ES-I3 (cell line): Measurements from ENCODE around the gene PTCH2.

Experiments used
- H3K36me3 ChIP-seq: 2 replicates; pipeline ENCODE4 v1.6.1; 2013; ENCODE audit warnings: mild to moderate bottlenecking, low read length, control low read depth, moderate library complexity; ENCODE audit not compliant: insufficient read depth
- H3K4me1 ChIP-seq: 2 replicates; pipeline ENCODE4 v1.6.1; 2013; ENCODE audit warnings: mild to moderate bottlenecking, control low read depth, low read length; ENCODE audit not compliant: insufficient read depth
- H3K9ac ChIP-seq: 2 replicates; pipeline ENCODE4 v1.6.1; 2013; ENCODE audit warnings: low read depth, mild to moderate bottlenecking, low read length, moderate library complexity
- H3K9me3 ChIP-seq: 2 replicates; pipeline ENCODE4 v1.6.1; 2013; ENCODE audit warnings: mild to moderate bottlenecking, low read length, moderate library complexity; ENCODE audit not compliant: control insufficient read depth, insufficient read depth

PTCH2 gene, protein sequence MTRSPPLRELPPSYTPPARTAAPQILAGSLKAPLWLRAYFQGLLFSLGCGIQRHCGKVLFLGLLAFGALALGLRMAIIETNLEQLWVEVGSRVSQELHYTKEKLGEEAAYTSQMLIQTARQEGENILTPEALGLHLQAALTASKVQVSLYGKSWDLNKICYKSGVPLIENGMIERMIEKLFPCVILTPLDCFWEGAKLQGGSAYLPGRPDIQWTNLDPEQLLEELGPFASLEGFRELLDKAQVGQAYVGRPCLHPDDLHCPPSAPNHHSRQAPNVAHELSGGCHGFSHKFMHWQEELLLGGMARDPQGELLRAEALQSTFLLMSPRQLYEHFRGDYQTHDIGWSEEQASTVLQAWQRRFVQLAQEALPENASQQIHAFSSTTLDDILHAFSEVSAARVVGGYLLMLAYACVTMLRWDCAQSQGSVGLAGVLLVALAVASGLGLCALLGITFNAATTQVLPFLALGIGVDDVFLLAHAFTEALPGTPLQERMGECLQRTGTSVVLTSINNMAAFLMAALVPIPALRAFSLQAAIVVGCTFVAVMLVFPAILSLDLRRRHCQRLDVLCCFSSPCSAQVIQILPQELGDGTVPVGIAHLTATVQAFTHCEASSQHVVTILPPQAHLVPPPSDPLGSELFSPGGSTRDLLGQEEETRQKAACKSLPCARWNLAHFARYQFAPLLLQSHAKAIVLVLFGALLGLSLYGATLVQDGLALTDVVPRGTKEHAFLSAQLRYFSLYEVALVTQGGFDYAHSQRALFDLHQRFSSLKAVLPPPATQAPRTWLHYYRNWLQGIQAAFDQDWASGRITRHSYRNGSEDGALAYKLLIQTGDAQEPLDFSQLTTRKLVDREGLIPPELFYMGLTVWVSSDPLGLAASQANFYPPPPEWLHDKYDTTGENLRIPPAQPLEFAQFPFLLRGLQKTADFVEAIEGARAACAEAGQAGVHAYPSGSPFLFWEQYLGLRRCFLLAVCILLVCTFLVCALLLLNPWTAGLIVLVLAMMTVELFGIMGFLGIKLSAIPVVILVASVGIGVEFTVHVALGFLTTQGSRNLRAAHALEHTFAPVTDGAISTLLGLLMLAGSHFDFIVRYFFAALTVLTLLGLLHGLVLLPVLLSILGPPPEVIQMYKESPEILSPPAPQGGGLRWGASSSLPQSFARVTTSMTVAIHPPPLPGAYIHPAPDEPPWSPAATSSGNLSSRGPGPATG

DNA sequence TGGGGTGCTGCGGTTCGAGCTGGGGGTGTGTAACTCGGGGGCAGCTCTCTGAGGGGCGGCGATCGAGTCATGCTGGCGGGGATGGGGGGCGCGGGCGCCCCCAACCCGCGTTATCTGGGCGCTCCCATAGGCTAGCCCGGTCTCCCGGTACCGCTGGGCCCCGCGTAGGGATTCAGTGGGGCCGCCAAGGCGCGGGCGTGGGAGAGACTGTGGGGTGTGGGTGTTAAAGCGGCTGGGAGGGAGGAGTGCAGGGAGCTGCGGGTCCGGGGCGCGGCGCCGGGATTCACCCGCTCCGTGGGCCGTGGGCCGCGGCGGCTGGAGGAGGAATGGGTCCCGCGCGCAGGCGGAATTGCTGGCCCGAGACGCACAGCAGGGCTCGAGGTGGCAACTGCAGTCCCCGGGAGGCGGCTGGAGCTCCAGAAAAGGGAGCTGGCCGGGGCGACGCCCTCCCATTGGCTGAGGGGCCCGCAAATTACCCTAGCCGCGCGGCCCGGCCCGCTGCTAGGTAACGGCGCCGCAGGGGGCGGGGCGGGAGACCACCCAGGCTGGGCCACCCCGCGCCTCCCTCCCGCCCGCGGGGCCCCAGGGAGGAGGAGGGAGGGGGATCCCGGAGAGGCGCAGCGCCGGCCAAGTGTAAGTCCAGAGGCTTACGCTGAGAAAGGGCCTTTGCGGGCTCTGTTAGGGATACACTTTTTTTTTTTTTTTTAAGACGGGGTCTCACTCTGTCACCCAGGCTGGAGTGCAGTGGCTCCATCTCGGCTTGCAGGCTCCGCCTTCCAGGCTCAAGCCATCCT lies at the start of gene PTCH2:
Gene PTCH2 (minus strand): TSS at position 392 of the 794 bp plus-strand sequence. CDS start 321 bp downstream, at position 71.
- H3K9ac ChIP-seq: peak within 1 kb of the TSS; percentile 73
- H3K4me1 ChIP-seq: peaks cover 6% of the 10 kb centered on the region; the same call in 1 of the 2 replicates
- no peaks in the 10 kb centered on the region for H3K9me3 ChIP-seq
- H3K36me3 ChIP-seq: no peaks in the 10 kb centered on the region

DNA sequence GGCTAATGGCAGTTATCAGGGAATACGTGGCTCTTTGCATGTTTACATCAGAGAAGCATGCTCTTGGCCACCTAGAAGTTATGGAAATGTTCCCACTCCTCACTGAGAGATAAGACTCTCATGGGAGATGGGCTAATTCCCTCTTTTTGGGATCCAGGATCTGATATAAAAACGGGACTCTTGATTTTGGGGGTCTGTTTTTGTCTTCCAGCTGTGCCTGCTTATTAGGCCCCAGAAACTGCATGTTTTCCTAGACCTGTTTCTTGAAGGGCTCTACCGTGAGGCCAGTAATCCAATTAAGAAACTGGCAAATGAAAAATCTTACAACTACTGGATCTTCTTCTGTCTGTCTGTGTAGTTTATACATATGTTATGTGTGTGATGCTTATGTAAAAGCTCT lies 47.0 kb upstream of the PTCH2 start:
- Histone ChIP-seq H3K9me3 (peaks cover 21% of the 10 kb centered on the region), H3K4me1 (no peaks in the 10 kb centered on the region), H3K9ac (no peak overlapping the region), H3K36me3 (no peaks in the 10 kb centered on the region; the same call in 1 of the 2 replicates)

DNA sequence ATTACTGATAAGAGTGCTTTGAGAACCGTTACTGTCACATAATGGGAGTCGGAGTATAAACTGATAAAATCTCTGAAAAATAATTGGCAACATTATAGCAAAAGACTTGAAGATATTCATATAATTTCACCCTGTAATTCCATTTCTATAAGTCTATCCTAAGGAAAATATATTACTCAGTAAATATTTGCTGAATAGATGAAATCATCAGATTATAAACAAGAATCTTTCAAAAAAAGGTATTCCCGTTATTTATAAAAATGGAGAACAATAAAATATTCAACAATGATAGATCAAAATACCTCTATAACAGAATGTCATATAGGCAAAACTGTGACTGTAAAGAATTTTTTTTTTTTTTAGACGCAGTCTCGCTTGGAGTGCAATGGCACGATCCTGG lies 42.4 kb upstream of the PTCH2 start:
- Histone ChIP-seq H3K9ac (no peak overlapping the region), H3K9me3 (peaks cover 19% of the 10 kb centered on the region), H3K4me1 (no peaks in the 10 kb centered on the region), H3K36me3 (no peaks in the 10 kb centered on the region)

DNA sequence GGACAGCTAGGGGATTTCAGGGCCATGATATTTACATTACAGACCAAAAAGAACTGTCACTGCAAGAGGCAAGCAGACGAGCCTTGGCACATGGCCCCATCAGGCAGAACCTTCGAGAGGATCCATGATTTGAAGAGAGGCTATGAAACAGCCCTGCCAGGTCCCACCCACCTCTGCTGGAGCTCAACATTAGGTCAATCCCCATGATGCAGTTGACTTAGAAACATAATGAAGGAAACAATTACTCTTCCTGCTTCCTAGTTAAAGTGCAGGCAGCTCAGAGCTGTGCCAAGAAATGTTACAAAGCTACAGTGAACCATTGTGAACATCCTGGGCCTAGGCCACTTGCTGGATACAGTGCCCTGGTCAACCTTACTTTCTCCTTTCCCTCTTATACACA lies 41.7 kb upstream of the PTCH2 start:
- Histone ChIP-seq H3K9me3 (peaks cover 19% of the 10 kb centered on the region), H3K9ac (no peak overlapping the region), H3K4me1 (no peaks in the 10 kb centered on the region), H3K36me3 (no peaks in the 10 kb centered on the region)

DNA sequence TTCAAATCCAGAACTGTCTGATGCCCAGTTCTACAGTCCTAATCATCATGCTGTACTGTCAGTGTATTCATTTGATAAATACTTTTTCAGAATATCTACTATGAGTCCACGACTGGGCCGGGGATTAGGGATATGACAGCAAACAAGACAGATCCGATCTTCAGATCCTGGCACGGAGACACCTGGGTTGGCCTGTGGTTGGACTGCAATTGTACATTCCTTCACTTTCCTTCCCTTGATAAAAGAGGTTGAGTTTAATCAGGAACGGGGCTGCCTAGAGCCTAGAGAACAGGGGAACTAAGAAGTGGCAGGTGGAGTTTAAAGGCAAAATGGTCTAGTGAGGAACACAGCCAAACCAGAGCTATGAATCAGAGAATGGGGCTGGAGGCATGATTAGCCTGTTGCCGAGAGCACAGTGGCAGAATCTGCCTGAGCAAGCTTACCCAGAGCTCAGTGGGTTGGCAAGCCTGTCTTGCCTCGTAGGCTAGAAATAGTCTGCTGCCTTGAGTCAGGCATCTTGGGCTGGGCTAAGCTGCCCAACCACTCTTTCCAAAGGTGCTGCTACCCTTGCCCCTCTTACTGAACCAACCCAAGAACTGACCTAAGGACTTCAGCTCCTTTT lies 38.1 kb upstream of the PTCH2 start:
- H3K36me3 ChIP-seq: peaks cover 5% of the 10 kb centered on the region; the same call in 1 of the 2 replicates
- peaks cover 5% of the 10 kb centered on the region; the same call in 1 of the 2 replicates for H3K9me3 ChIP-seq
- H3K4me1 ChIP-seq: no peaks in the 10 kb centered on the region
- no peak overlapping the region for H3K9ac ChIP-seq

DNA sequence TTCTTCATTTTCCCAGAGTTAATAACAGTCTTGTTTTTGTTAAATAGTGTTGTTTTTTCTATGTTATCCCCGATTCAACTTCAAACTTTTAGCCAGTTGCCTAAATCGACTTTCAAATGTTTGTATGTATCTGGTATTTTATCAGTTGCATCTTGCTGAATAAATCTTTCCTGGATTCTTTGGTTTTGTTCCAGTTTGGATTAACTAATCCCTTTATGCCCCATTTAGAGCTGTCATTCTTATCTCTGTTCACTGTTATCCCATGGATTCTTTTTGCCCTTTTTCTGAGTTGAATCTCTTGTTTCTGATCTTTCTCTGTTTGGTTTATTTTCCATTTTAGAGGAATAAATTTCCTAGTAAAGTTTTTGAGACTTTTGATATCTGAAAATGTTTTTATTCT lies 31.1 kb upstream of the PTCH2 start:
- Histone ChIP-seq H3K9ac (no peak overlapping the region), H3K9me3 (no peaks in the 10 kb centered on the region), H3K4me1 (no peaks in the 10 kb centered on the region), H3K36me3 (peaks cover 8% of the 10 kb centered on the region)

DNA sequence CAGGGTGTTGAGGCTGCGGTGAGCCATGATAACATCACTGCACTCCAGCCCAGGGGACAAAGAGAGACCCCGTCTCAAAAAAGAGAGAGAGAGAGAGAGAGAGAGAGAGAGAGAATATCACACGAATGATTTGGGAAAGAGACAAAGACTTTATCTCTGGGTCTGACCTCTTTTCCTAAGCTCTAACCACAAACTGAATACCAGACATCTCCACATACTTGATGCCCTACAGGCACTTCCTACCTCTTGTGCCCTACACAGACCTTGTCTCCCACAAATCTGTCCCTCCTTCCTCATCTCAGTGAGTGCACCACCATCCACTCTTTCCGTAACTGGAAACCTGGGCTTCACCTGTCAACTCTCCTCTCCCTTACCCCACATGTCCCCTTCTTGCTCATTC lies 27.0 kb upstream of the PTCH2 start:
- Histone ChIP-seq H3K4me1 (no peaks in the 10 kb centered on the region), H3K9me3 (no peaks in the 10 kb centered on the region), H3K9ac (no peak overlapping the region), H3K36me3 (peaks cover 3% of the 10 kb centered on the region; the same call in 1 of the 2 replicates)

DNA sequence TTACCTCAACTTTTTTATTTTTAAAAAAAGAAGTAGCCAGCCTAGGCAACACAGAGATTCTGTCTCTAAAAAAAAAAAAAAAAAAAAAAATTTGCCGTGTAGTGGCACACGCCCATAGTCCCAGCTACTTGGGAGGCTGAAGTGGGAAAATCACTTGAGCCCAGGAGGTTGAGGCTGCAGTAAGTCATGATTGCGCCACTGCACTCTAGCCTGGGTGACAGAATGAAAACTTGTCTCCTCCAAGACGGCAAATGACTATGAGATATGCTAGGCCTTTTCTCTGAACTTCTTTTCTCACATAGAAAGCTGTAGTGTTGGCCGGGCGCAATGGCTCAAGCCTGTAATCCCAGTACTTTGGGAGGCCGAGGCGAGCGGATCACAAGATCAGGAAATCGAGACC lies 24.7 kb upstream of the PTCH2 start:
- no peak overlapping the region for H3K9ac ChIP-seq
- H3K36me3 ChIP-seq: no peaks in the 10 kb centered on the region; the same call in 1 of the 2 replicates
- no peaks in the 10 kb centered on the region for H3K9me3 ChIP-seq
- no peaks in the 10 kb centered on the region for H3K4me1 ChIP-seq

DNA sequence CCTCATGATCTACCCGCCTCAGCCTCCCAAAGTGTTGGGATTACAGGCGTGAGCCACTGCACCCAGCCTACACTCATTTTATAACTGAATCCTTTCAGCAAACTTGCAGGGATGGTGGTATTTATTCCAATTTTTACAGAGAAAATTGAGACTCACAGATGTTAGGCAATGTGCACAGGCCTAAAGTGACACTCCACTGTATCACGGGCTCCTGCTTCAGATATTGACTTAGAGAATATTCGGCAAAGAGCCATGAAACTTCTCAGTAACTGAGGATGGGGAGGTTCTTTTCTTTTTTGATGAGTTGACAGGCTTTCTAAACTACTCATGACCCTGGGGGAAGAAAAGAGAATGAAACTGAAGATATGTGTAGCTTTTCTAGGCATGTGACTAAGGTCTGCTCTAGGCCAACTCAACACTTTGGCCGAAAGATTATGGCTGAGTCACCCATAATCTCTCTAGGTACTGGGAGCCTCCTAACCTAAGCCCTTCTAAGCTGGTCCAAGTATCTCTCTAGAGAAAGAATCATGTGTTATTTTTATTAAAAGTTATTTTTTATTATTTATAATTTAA lies 19.9 kb upstream of the PTCH2 start:
- no peaks in the 10 kb centered on the region for H3K9me3 ChIP-seq
- H3K4me1 ChIP-seq: peaks cover 7% of the 10 kb centered on the region; the same call in 1 of the 2 replicates
- H3K36me3 ChIP-seq: no peaks in the 10 kb centered on the region
- no peak overlapping the region for H3K9ac ChIP-seq

DNA sequence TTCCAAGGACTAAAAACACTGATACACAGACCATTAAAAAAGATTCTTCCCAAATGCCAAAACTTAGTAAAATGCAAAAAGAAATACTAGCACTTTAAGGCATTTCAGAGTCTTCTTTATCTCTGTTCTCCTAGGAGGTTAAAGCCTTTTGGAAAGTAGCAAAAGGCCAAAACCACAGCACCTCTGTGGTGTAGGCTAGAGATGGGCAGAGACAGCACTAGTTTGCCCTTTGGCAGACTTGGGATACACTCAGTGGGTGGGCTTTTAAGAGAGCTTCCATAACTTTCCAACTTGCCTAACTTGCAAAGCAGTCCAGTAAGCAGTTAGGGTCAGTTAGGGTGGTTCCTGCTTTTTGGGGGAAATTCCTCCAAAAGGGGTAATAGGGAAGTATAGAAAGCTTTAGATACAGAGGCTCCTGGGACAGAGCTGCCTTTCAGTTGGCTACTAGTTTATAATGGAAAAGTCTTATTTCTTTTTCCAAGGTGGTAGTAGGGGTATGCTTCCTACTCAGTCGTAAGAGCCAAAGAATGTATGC lies 17.9 kb upstream of the PTCH2 start:
- peaks cover 7% of the 10 kb centered on the region; the same call in 1 of the 2 replicates for H3K4me1 ChIP-seq
- H3K36me3 ChIP-seq: no peaks in the 10 kb centered on the region
- no peaks in the 10 kb centered on the region for H3K9me3 ChIP-seq
- H3K9ac ChIP-seq: no peak overlapping the region

DNA sequence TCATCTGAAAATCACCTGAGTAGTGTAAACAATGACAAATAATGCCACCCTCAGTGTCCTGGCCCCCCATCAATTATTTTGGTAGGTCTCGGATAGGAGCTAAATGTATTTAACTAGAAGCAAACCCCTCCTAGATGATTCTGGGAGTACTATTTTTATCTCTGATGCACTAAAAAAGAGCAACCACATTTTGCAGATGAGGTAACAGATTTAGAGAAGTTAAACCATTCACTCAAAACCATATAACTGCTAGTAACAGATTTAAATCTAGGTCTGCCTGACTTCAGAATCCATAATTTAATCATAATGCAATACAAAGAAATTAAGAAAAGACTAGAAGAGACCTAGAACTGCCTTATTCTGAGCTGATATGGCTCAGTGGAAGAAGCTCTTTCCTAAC lies 17.3 kb upstream of the PTCH2 start:
- no peaks in the 10 kb centered on the region for H3K36me3 ChIP-seq
- H3K9ac ChIP-seq: no peak overlapping the region
- peaks cover 7% of the 10 kb centered on the region; the same call in 1 of the 2 replicates for H3K4me1 ChIP-seq
- H3K9me3 ChIP-seq: no peaks in the 10 kb centered on the region

DNA sequence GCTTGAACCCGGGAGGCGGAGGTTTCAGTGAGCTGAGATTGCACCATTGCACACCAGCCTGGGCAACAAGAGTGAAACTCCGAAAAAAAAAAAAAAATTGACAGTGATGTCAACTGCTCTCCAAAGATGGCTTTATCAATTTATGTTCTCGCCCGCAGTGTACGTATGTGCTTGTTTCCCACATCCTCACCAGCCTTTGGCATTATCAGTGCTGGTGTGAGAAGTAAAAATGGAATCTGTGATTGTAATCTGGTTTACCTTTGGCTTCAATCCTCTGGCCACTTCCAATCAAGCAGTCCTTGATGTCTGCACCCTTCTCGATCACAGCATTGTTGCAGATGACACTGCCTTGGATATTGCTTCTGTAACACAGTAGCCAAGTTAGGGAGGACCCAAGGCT lies 14.4 kb upstream of the PTCH2 start:
- no peaks in the 10 kb centered on the region for H3K36me3 ChIP-seq
- no peak overlapping the region for H3K9ac ChIP-seq
- peaks cover 7% of the 10 kb centered on the region; the same call in 1 of the 2 replicates for H3K4me1 ChIP-seq
- no peaks in the 10 kb centered on the region for H3K9me3 ChIP-seq

DNA sequence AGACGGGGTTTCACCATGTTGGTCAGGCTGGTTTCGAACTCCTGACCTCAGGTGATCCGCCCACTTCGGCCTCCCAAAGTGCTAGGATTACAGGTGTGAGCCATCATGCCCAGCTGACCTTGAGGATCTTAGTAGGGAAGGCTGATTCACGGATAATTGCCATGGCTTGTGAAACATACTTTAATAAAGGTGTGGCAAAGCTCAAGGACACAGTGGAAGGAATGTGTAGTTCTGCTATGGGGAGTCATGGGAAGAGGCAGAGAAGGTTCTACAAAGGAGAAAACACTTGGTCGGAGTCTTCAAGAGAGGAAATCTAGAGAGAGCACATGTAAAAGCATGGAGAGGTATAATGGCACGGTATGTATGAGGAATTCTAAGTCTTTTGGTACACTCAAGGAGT lies 12.7 kb upstream of the PTCH2 start:
- Histone ChIP-seq H3K9ac (no peak overlapping the region), H3K4me1 (peaks cover 4% of the 10 kb centered on the region; the same call in 1 of the 2 replicates), H3K9me3 (no peaks in the 10 kb centered on the region), H3K36me3 (no peaks in the 10 kb centered on the region)
